SU-DHL-6 (cell line): ENCODE measurements around the gene LAMC3.

Experiments
- H2AFZ ChIP-seq: fragments of 200-600 bp; sonication (generic); 2 replicates; pipeline ENCODE4 v1.6.1; 2014; ENCODE audit warnings: low read depth, mild to moderate bottlenecking, moderate library complexity, mixed read lengths, antibody characterized with exemption, low read length; ENCODE audit not compliant: severe bottlenecking
- H3F3A ChIP-seq: fragments of 200-600 bp; shearing (Covaris generic); 2 replicates; pipeline ENCODE4 v1.6.0; 2016; ENCODE audit warnings: antibody characterized with exemption, mild to moderate bottlenecking; ENCODE audit not compliant: insufficient read depth
- H3K27ac ChIP-seq: fragments of 200-600 bp; sonication (generic); 2 replicates; pipeline ENCODE4 v1.5.1; 2016; ENCODE audit warnings: low read depth, mild to moderate bottlenecking, low read length, moderate library complexity, mixed read lengths
- H3K27me3 ChIP-seq: fragments of 200-600 bp; sonication (generic), shearing (Covaris generic); 2 replicates; pipeline ENCODE4 v1.6.0; 2014; ENCODE audit warnings: mild to moderate bottlenecking, low read length
- H3K36me3 ChIP-seq: fragments of 200-600 bp; sonication (generic); 2 replicates; pipeline ENCODE4 v1.6.1; 2014; ENCODE audit warnings: mild to moderate bottlenecking, low read length, mixed read lengths
- H3K4me2 ChIP-seq: fragments of 300-600, 200-600 bp; shearing (Covaris generic), sonication (generic); 2 replicates; pipeline ENCODE4 v1.6.0; 2014; ENCODE audit warnings: low read length, low read depth, mild to moderate bottlenecking; ENCODE audit not compliant: poor library complexity, severe bottlenecking
- H3K4me3 ChIP-seq: fragments of 200-600 bp; sonication (generic); 2 replicates; pipeline ENCODE4 v1.5.1; 2014; ENCODE audit warnings: antibody characterized with exemption, low read length, mild to moderate bottlenecking, mixed read lengths; ENCODE audit not compliant: insufficient read depth, poor library complexity, severe bottlenecking
- H3K79me2 ChIP-seq: fragments of 200-600 bp; sonication (generic); 2 replicates; pipeline ENCODE4 v1.6.1; 2014; ENCODE audit warnings: mild to moderate bottlenecking, low read length, moderate library complexity; ENCODE audit not compliant: insufficient read depth
- H3K9ac ChIP-seq: fragments of 200-600 bp; sonication (generic); 2 replicates; pipeline ENCODE4 v1.7.0; 2014; ENCODE audit warnings: mild to moderate bottlenecking, low read length
- H3K9me2 ChIP-seq: fragments of 200-600 bp; sonication (generic); replicated peaks from 2 replicates; pipeline ENCODE4 v1.6.1; 2014; ENCODE audit warnings: low read length; ENCODE audit not compliant: insufficient read depth
- H3K9me3 ChIP-seq: fragments of 200-600 bp; sonication (generic); 2 replicates; pipeline ENCODE4 v1.6.1; 2014; ENCODE audit warnings: low read length, mixed read lengths; ENCODE audit not compliant: insufficient read depth
- H4K20me1 ChIP-seq: fragments of 200-600 bp; sonication (generic); 2 replicates; pipeline ENCODE4 v1.6.1; 2014; ENCODE audit warnings: low read depth, mild to moderate bottlenecking, antibody characterized with exemption, low read length, moderate library complexity, mixed read lengths
- CTCF ChIP-seq: fragments of 200-600 bp; sonication (generic); IDR thresholded peaks from one replicate; pipeline ENCODE4 v1.5.1; 2017; ENCODE audit warnings: antibody characterized with exemption, mild to moderate bottlenecking, low read length, moderate library complexity; ENCODE audit not compliant: insufficient read depth, poor library complexity, severe bottlenecking
- EZH2phosphoT487 ChIP-seq: fragments of 200-600 bp; sonication (generic), shearing (Covaris generic); conservative IDR thresholded peaks from 2 replicates; pipeline ENCODE4 v1.6.1; 2018; ENCODE audit warnings: mild to moderate bottlenecking, antibody characterized with exemption, low read length, moderate library complexity, mixed read lengths

The LAMC3 gene

DNA sequence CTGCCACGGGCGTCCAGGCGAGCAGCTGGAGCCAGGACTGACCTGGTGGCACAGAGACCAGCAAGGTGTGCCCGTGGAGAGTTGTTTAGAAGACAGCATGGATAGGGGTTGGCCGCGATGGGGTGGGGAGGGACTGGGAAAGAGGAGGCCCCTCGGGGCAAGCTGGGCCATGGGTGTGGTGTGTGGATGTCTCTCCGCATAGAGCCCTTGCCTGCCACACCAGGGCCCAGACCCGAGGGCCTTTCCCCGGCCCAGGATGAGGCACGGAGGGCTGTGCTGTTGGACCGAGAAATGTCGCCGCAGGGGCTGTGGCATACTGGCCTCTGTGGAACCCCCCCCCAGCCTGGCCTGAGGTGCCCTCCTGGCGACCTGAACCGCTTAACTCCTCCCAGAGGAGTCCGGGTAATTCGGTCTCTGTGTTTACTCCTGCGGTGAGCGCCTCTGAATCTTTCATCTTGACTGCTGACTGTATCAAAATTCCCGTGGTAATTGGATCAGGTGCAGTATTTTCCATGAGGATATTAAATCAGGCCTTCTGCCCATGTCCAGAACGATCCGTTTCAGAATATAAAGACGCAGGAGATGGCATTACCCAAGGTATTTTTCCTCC is 22.5 kb upstream of the LAMC3 start:
- H3K9me2 ChIP-seq = no peaks in the 10 kb centered on the region
- H2AFZ ChIP-seq = no peak overlapping the region
- H3K9ac ChIP-seq = no peak overlapping the region
- no peaks in the 10 kb centered on the region for H3K9me3 ChIP-seq
- H3K79me2 ChIP-seq = no peaks in the 10 kb centered on the region
- no peaks in the 10 kb centered on the region for H3K27me3 ChIP-seq
- H3F3A ChIP-seq = no peaks in the 10 kb centered on the region
- no peak overlapping the region for H3K27ac ChIP-seq
- no peaks in the 10 kb centered on the region for H3K36me3 ChIP-seq
- TF ChIP-seq CTCF (no peak), EZH2phosphoT487 (no peak)
- no peak overlapping the region for H3K4me3 ChIP-seq
- no peak overlapping the region for H3K4me2 ChIP-seq
- no peaks in the 10 kb centered on the region for H4K20me1 ChIP-seq

GRCh38 chr9:130987054-130987453 is 21.9 kb upstream of the LAMC3 start:
- Histone ChIP-seq H3F3A (no peaks in the 10 kb centered on the region), H3K27ac (no peak overlapping the region), H3K9me3 (no peaks in the 10 kb centered on the region), H3K4me3 (no peak overlapping the region), H3K9ac (no peak overlapping the region), H3K27me3 (no peaks in the 10 kb centered on the region), H3K9me2 (no peaks in the 10 kb centered on the region), H2AFZ (no peak overlapping the region), H3K79me2 (no peaks in the 10 kb centered on the region), H3K36me3 (no peaks in the 10 kb centered on the region), H4K20me1 (no peaks in the 10 kb centered on the region), H3K4me2 (no peak overlapping the region)
- TF ChIP-seq CTCF (no peak), EZH2phosphoT487 (no peak)

GRCh38 chr9:130987738-130988399 is 21.1 kb upstream of the LAMC3 start:
- Histone ChIP-seq H3K9ac (no peak overlapping the region), H3K9me2 (no peaks in the 10 kb centered on the region), H3K4me3 (no peak overlapping the region), H3K79me2 (no peaks in the 10 kb centered on the region), H3K36me3 (no peaks in the 10 kb centered on the region), H4K20me1 (no peaks in the 10 kb centered on the region), H3K4me2 (no peak overlapping the region), H2AFZ (no peak overlapping the region), H3K27ac (no peak overlapping the region), H3K9me3 (no peaks in the 10 kb centered on the region), H3F3A (no peaks in the 10 kb centered on the region), H3K27me3 (no peaks in the 10 kb centered on the region)
- TF ChIP-seq EZH2phosphoT487 = no peak
- TF ChIP-seq CTCF = no peak
